Panc1 (cell line): ENCODE measurements around the gene OSGIN1.
"Not testable (repeated sequence)": the region's sequence is repeated elsewhere in the genome, so short reads cannot be mapped to it uniquely, and the experiment has no call there.

Source experiments
- CTCF ChIP-seq: fragments of 450-650 bp; IDR thresholded peaks from 2 replicates; pipeline ENCODE4 v1.5.1; 2017; ENCODE audit warnings: mild to moderate bottlenecking
- POLR2AphosphoS5 ChIP-seq: IDR thresholded peaks from 2 replicates; pipeline ENCODE4 v1.6.1; 2012; ENCODE audit warnings: mild to moderate bottlenecking, low read depth, low read length, moderate library complexity
- REST ChIP-seq, 2 experiments: IDR thresholded peaks; 2 replicates each; pipeline ENCODE4 v1.6.1; 2011 to 2012; ENCODE audit warnings: low read depth in 2 of 2, control low read depth in 1 of 2, low read length in 1 of 2, mild to moderate bottlenecking in 1 of 2, moderate library complexity in 1 of 2; ENCODE audit not compliant: insufficient read depth in 1 of 2
- SIN3A ChIP-seq: IDR thresholded peaks from 2 replicates; pipeline ENCODE4 v1.6.1; 2012; ENCODE audit warnings: low read depth, mild to moderate bottlenecking, low read length, moderate library complexity, borderline replicate concordance; ENCODE audit not compliant: insufficient read depth
- TCF7L2 ChIP-seq: IDR thresholded peaks from 2 replicates; pipeline ENCODE4 v1.6.1; 2011; ENCODE audit warnings: mild to moderate bottlenecking, low read depth, low read length, inconsistent platforms

GRCh38 chr16:83941546-83941945, 11.5 kb upstream of the OSGIN1 start:
- not testable (repeated sequence) for TF ChIP-seq CTCF; REST (IDR thresholded peaks at IDR 0.05; ENCODE audit: insufficient read depth in 1 of 2, low read depth in 2 of 2, low read length in 1 of 2); POLR2AphosphoS5; TCF7L2; SIN3A
